HCT116 (cell line): Measurements from ENCODE around the gene VTI1B. TPM values are rescaled to one million over a fixed set of nuclear protein-coding genes. Genes with fewer than 3 reads are reported as not detected.

Source experiments
- ATAC-seq: fragments of 200-7000 bp; cut with Tn5 transposase; 2 replicates; pipeline ENCODE4 v1.9.1; 2020; ENCODE audit warnings: mild to moderate bottlenecking, moderate library complexity
- BruUV-seq: library from RNA; stranded (reverse); fragments of 400-500 nt; replicated peaks from 2 replicates; lab custom pipeline; 2021; lab: Mats Ljungman, UMichigan
- CTCF ChIA-PET: fragments of 300-600 bp; sonication (Branson Sonifier 250); formaldehyde crosslinking; loops from one replicate; lab custom pipeline; 2021; ENCODE audit warnings: antibody characterized with exemption; lab: Charles Lee
- POLR2A ChIA-PET: fragments of 300-600, 350-600 bp; sonication (Branson Sonifier 250); formaldehyde crosslinking; loops from one replicate; lab custom pipeline; 2021; ENCODE audit warnings: antibody characterized with exemption; lab: Charles Lee
- RAD21 ChIA-PET, 2 experiments: fragments of 300-600 bp; sonication (Branson Sonifier 250); formaldehyde crosslinking; loops; one replicate each; lab custom pipeline; 2023; ENCODE audit warnings: low total read pairs in 2 of 2; ENCODE audit not compliant: uncharacterized antibody in 2 of 2, unreplicated experiment in 2 of 2, low non-redundant PET in 1 of 2; lab: Charles Lee
- DNase-seq: peaks from one replicate; pipeline ENCODE4 v3.0.0-alpha.2; 2010; ENCODE audit warnings: low read depth, low spot score
- H2AFZ ChIP-seq: fragments of 200-600 bp; shearing (Covaris generic), sonication (generic); 2 replicates; pipeline ENCODE4 v1.6.1; 2017; ENCODE audit warnings: low read depth, mixed run types, mixed read lengths, antibody characterized with exemption, low read length; ENCODE audit not compliant: poor library complexity, severe bottlenecking
- H3K27ac ChIP-seq: 2 replicates; pipeline ENCODE4 v1.5.1; 2012; ENCODE audit warnings: low read depth, low read length
- H3K27me3 ChIP-seq: fragments of 200-600 bp; sonication (generic); 2 replicates; pipeline ENCODE4 v1.6.1; 2016; ENCODE audit warnings: mixed run types, low read length, mixed read lengths; ENCODE audit not compliant: insufficient read depth
- H3K36me3 ChIP-seq, 2 experiments: fragments of 200-500 bp in 1 of 2; fragments of 200-600 bp in 1 of 2; sonication (Bioruptor generic) in 1 of 2; sonication (generic) in 1 of 2; 2 replicates each; pipeline versions ENCODE4 v1.5.1 to v1.6.1; 2014 to 2016; ENCODE audit warnings: low read length in 2 of 2, inconsistent platforms in 1 of 2, mixed read lengths in 1 of 2, mixed run types in 1 of 2; ENCODE audit not compliant: insufficient read depth in 2 of 2, control insufficient read depth in 1 of 2
- H3K4me1 ChIP-seq, 2 experiments: fragments of 200-600 bp in 1 of 2; sonication (generic) in 1 of 2; 2 replicates each; pipeline versions ENCODE4 v1.5.1 to v1.6.1; 2012 to 2017; ENCODE audit warnings: low read length in 2 of 2, inconsistent platforms in 1 of 2, mild to moderate bottlenecking in 1 of 2, mixed read lengths in 1 of 2, mixed run types in 1 of 2, moderate library complexity in 1 of 2; ENCODE audit not compliant: insufficient read depth in 2 of 2, control insufficient read depth in 1 of 2
- H3K4me2 ChIP-seq: fragments of 200-600 bp; sonication (generic); 2 replicates; pipeline ENCODE4 v1.6.1; 2017; ENCODE audit warnings: mixed run types, low read length, mixed read lengths
- H3K4me3 ChIP-seq, 2 experiments: fragments of 200-600 bp in 1 of 2; sonication (generic) in 1 of 2; replicated peaks in 1 of 2; 2 replicates each; pipeline ENCODE4 v1.5.1; 2011 to 2016; ENCODE audit warnings: low read length in 2 of 2, control low read depth in 1 of 2, low read depth in 1 of 2, mild to moderate bottlenecking in 1 of 2, mixed read lengths in 1 of 2, mixed run types in 1 of 2
- H3K79me2 ChIP-seq: fragments of 200-600 bp; sonication (generic); 2 replicates; pipeline ENCODE4 v1.6.1; 2017; ENCODE audit warnings: mild to moderate bottlenecking, mixed run types, low read length, moderate library complexity, mixed read lengths; ENCODE audit not compliant: insufficient read depth
- H3K9ac ChIP-seq: fragments of 200-600 bp; sonication (generic); 2 replicates; pipeline ENCODE4 v1.6.1; 2016; ENCODE audit warnings: low read length, mixed read lengths
- H3K9me2 ChIP-seq: fragments of 200-600 bp; sonication (generic), shearing (Covaris generic); 2 replicates; pipeline ENCODE4 v1.6.1; 2017; ENCODE audit warnings: mixed run types, mild to moderate bottlenecking, moderate library complexity; ENCODE audit not compliant: insufficient read depth
- H3K9me3 ChIP-seq, 2 experiments: fragments of 200-500 bp in 1 of 2; fragments of 200-600 bp in 1 of 2; sonication (Bioruptor generic) in 1 of 2; sonication (generic) in 1 of 2; 2 replicates each; pipeline ENCODE4 v1.6.1; 2014 to 2017; ENCODE audit warnings: low read length in 2 of 2, mixed read lengths in 2 of 2, inconsistent platforms in 1 of 2, low read depth in 1 of 2, mild to moderate bottlenecking in 1 of 2, mixed run types in 1 of 2, moderate library complexity in 1 of 2; ENCODE audit not compliant: control insufficient read depth in 1 of 2, insufficient read depth in 1 of 2
- H4K20me1 ChIP-seq: fragments of 200-600 bp; sonication (generic), shearing (Covaris generic); 2 replicates; pipeline ENCODE4 v1.6.1; 2017; ENCODE audit warnings: mixed run types, mild to moderate bottlenecking, moderate library complexity; ENCODE audit not compliant: insufficient read depth
- EGR1 ChIP-seq: IDR thresholded peaks from 2 replicates; pipeline ENCODE4 v1.6.1; 2012; ENCODE audit warnings: low read depth
- EZH2phosphoT487 ChIP-seq: fragments of 200-600 bp; IDR thresholded peaks from 2 replicates; pipeline ENCODE4 v1.6.1; 2018; ENCODE audit warnings: antibody characterized with exemption, borderline replicate concordance
- POLR2A ChIP-seq: IDR thresholded peaks from 2 replicates; pipeline ENCODE4 v1.7.0; 2011; ENCODE audit warnings: borderline replicate concordance; ENCODE audit not compliant: insufficient read depth, insufficient read length; ENCODE audit errors: extremely low read depth
- POLR2AphosphoS5 ChIP-seq: IDR thresholded peaks from 2 replicates; pipeline ENCODE4 v1.6.1; 2011; ENCODE audit warnings: mild to moderate bottlenecking, low read depth, low read length, moderate library complexity
- SIN3A ChIP-seq: IDR thresholded peaks from 2 replicates; pipeline ENCODE4 v1.6.1; 2012; ENCODE audit warnings: low read depth
- SP1 ChIP-seq: IDR thresholded peaks from 2 replicates; pipeline ENCODE4 v1.6.1; 2012; ENCODE audit warnings: low read depth
- TCF7L2 ChIP-seq: IDR thresholded peaks from 2 replicates; pipeline ENCODE4 v1.7.0; 2011; ENCODE audit warnings: borderline replicate concordance, inconsistent platforms; ENCODE audit not compliant: insufficient read depth, insufficient read length; ENCODE audit errors: extremely low read depth
- intact Hi-C: fragments of 100-400 bp; cut with micrococcal nuclease; formaldehyde crosslinking; loops from 2 replicates; pipeline ENCODE4 v1.10.0; 2022
- total RNA-seq: library from RNA; stranded (reverse); gene quantifications from one replicate; pipeline ENCODE4 v1.2.1, GENCODE V29; 2021; ENCODE audit not compliant: unreplicated experiment
- TF ChIP-seq, protein P1 (sequence below): IDR thresholded peaks from 2 replicates; pipeline ENCODE4 v1.6.1; 2012; ENCODE audit warnings: low read depth
- TF ChIP-seq, protein P2 (sequence below): IDR thresholded peaks from 2 replicates; pipeline ENCODE4 v1.6.1; 2012

The VTI1B gene
- total RNA-seq, 1 experiment from 2014 or later, result 86.3 TPM

DNA sequence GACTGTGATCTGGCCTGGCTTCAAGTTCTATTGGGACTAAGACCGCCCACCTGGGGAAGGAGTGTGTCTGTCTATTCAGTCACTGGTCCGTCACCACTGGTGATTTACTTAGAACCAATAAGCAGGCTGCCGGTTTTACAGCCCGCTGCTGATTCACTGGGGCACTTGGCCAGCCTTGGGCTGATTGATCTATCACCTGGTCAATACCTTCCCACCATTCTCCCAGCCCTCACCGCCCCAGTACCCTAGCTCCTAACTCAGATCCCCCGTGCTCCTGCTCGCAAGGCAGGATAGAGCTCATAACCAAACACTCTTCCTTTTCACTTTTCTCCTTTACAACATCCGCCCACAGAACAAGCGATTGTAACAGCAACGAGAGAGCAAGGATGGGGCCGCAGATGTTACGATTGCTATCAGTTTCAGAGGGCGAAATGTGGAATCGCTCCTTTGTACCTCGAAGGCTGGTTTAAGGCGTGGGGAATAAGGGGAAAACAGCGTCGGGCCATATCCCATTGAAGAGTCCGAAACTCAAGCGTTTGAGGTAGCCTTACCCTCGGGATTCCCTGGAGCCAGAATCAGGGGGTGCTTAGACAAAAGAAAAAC is 20.5 kb upstream of the VTI1B start:
- peaks cover 45% of the 10 kb centered on the region for H3K79me2 ChIP-seq
- ChIA-PET RAD21 (interaction anchor here (1.0 kb wide), 2 partner anchors 9 to 10 kb away, joined by 5 to 7 read pairs; no protein-coding TSS in a partner anchor), POLR2A (interaction anchor here (0.9 to 1.7 kb wide), 8 partner anchors 9 to 281 kb away, joined by 3 to 9 read pairs (median 4); partner anchors contain the start of genes ARG2, PIGH and PLEKHH1), CTCF (interaction anchor here (1.0 to 1.8 kb wide), 2 partner anchors 10 to 28 kb away, joined by 3 to 16 read pairs; no protein-coding TSS in a partner anchor)
- H3K4me2 ChIP-seq, result peak overlapping the region; percentile 85
- no peaks in the 10 kb centered on the region for H3K27me3 ChIP-seq
- H3K9me2 ChIP-seq, result no peaks in the 10 kb centered on the region
- H3K27ac ChIP-seq, result peak overlapping the region; percentile 80
- TSS peak; percentile 98 for BruUV-seq
- intact Hi-C loops, result loop anchor here (2.0 kb wide), 1 partner anchor 76 kb away; the partner anchor contains the start of gene ARG2
- no peaks in the 10 kb centered on the region for H3K9me3 ChIP-seq
- H3K4me3 ChIP-seq, result peak overlapping the region; percentile 87 to 92
- ATAC-seq (peak; percentile 90), DNase-seq (peak; percentile 95)
- no peaks in the 10 kb centered on the region for H4K20me1 ChIP-seq
- H3K4me1 ChIP-seq, result peaks cover 6 to 24% of the 10 kb centered on the region in 2 experiments; a peak in 3 of 4 replicates
- H3K9ac ChIP-seq, result peak overlapping the region; percentile 78
- TF ChIP-seq, protein P1, sequence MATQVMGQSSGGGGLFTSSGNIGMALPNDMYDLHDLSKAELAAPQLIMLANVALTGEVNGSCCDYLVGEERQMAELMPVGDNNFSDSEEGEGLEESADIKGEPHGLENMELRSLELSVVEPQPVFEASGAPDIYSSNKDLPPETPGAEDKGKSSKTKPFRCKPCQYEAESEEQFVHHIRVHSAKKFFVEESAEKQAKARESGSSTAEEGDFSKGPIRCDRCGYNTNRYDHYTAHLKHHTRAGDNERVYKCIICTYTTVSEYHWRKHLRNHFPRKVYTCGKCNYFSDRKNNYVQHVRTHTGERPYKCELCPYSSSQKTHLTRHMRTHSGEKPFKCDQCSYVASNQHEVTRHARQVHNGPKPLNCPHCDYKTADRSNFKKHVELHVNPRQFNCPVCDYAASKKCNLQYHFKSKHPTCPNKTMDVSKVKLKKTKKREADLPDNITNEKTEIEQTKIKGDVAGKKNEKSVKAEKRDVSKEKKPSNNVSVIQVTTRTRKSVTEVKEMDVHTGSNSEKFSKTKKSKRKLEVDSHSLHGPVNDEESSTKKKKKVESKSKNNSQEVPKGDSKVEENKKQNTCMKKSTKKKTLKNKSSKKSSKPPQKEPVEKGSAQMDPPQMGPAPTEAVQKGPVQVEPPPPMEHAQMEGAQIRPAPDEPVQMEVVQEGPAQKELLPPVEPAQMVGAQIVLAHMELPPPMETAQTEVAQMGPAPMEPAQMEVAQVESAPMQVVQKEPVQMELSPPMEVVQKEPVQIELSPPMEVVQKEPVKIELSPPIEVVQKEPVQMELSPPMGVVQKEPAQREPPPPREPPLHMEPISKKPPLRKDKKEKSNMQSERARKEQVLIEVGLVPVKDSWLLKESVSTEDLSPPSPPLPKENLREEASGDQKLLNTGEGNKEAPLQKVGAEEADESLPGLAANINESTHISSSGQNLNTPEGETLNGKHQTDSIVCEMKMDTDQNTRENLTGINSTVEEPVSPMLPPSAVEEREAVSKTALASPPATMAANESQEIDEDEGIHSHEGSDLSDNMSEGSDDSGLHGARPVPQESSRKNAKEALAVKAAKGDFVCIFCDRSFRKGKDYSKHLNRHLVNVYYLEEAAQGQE, result no peak
- TF ChIP-seq SIN3A, result peak; percentile 59
- peak; percentile 12; the same call in 1 of the 2 replicates for TF ChIP-seq EGR1
- peak; percentile 51 for TF ChIP-seq POLR2A
- TF ChIP-seq, protein P2, sequence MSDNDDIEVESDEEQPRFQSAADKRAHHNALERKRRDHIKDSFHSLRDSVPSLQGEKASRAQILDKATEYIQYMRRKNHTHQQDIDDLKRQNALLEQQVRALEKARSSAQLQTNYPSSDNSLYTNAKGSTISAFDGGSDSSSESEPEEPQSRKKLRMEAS, result peak; percentile 36; the same call in 1 of the 2 replicates
- peak; percentile 78 for TF ChIP-seq POLR2AphosphoS5
- TF ChIP-seq TCF7L2, result peak; percentile 68
- TF ChIP-seq EZH2phosphoT487, result no peak
- TF ChIP-seq SP1, result peak; percentile 44
- H2AFZ ChIP-seq, result no peak overlapping the region
- H3K36me3 ChIP-seq, result peaks cover 20 to 26% of the 10 kb centered on the region in 2 experiments
